ENCODE data around the gene EEPD1.

DNA sequence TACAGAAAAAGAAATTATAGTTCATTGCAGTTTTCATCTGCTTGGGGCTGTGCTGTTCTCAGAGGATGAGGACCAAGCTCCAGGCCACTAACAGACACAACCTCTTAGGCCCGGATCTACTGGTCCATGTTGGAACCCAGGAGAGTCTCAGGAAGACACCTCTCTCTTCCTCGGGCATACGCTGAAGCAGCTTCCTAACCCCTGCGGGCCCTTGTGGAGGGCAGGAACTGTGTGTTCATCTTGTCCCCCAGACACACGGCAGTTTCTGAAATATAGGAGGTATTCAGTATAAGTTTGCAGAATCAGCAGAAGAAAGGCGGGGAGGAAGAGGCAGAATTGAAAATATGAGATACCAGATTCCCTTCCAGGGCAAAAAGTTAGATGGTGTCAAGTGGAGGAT lies 78.4 kb downstream of the EEPD1 start:
- TF ChIP-seq, protein P1, sequence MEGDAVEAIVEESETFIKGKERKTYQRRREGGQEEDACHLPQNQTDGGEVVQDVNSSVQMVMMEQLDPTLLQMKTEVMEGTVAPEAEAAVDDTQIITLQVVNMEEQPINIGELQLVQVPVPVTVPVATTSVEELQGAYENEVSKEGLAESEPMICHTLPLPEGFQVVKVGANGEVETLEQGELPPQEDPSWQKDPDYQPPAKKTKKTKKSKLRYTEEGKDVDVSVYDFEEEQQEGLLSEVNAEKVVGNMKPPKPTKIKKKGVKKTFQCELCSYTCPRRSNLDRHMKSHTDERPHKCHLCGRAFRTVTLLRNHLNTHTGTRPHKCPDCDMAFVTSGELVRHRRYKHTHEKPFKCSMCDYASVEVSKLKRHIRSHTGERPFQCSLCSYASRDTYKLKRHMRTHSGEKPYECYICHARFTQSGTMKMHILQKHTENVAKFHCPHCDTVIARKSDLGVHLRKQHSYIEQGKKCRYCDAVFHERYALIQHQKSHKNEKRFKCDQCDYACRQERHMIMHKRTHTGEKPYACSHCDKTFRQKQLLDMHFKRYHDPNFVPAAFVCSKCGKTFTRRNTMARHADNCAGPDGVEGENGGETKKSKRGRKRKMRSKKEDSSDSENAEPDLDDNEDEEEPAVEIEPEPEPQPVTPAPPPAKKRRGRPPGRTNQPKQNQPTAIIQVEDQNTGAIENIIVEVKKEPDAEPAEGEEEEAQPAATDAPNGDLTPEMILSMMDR (IDR thresholded peaks at IDR 0.05 in 8 of 11, conservative IDR thresholded peaks at IDR 0.05 in 3 of 11), result no peak
- no peak for TF ChIP-seq POLR2A (IDR thresholded peaks at IDR 0.05)

Data from spleen (tissue), 7 donors.